IMR-90 (cell line): ENCODE results near the gene F2RL3. TPM values are rescaled to one million over a fixed set of nuclear protein-coding genes. Genes with fewer than 3 reads are reported as not detected.

Source experiments
- ATAC-seq: fragments of 200-7000 bp; cut with Tn5 transposase; 2 replicates; pipeline ENCODE4 v1.9.1; 2020; ENCODE audit warnings: low read depth, mild to moderate bottlenecking, moderate library complexity
- BruUV-seq: library from RNA; stranded (reverse); fragments of 400-500 nt; replicated peaks from 2 replicates; lab custom pipeline; 2021; lab: Mats Ljungman, UMichigan
- CTCF ChIA-PET: fragments of 300-600 bp; formaldehyde crosslinking; extraction: SDS; loops from one replicate; lab custom pipeline; 2021; ENCODE audit warnings: antibody characterized with exemption; lab: Yijun Ruan, JAX
- POLR2A ChIA-PET: fragments of 300-600 bp; sonication (Branson Sonifier 250); formaldehyde crosslinking; loops from one replicate; lab custom pipeline; 2022; ENCODE audit warnings: antibody characterized with exemption; ENCODE audit not compliant: unreplicated experiment; lab: Charles Lee
- DNase-seq: peaks from one replicate; pipeline ENCODE4 v3.0.0; 2013
- H2AFZ ChIP-seq: replicated peaks from 2 replicates; pipeline ENCODE3; 2013; ENCODE audit warnings: low read length, mild to moderate bottlenecking; ENCODE audit not compliant: poor library complexity
- H2AK5ac ChIP-seq: 2 replicates; pipeline ENCODE4 v1.6.1; 2013; ENCODE audit warnings: low read depth, low read length, inconsistent platforms
- H2AK9ac ChIP-seq: replicated peaks from 2 replicates; pipeline ENCODE3; 2013; ENCODE audit warnings: mild to moderate bottlenecking, low read depth, low read length, moderate library complexity; ENCODE audit not compliant: poor library complexity
- H2BK120ac ChIP-seq: 2 replicates; pipeline ENCODE4 v1.6.1; 2013; ENCODE audit warnings: low read depth, low read length, inconsistent platforms
- H2BK15ac ChIP-seq: 3 replicates; pipeline ENCODE4 v1.6.1; 2013; ENCODE audit warnings: low read depth, low read length, inconsistent platforms
- H2BK20ac ChIP-seq: 2 replicates; pipeline ENCODE4 v1.6.1; 2013; ENCODE audit warnings: low read depth, mild to moderate bottlenecking, inconsistent platforms, low read length, moderate library complexity
- H2BK5ac ChIP-seq: 2 replicates; pipeline ENCODE4 v1.6.1; 2013; ENCODE audit warnings: mild to moderate bottlenecking, low read depth, low read length, inconsistent platforms; ENCODE audit not compliant: poor library complexity, severe bottlenecking
- H3K14ac ChIP-seq: replicated peaks from 2 replicates; pipeline ENCODE4 v1.6.1; 2013; ENCODE audit warnings: low read depth, low read length, inconsistent platforms
- H3K18ac ChIP-seq: 2 replicates; pipeline ENCODE4 v1.6.1; 2013; ENCODE audit warnings: low read depth, low read length, control low read depth
- H3K23ac ChIP-seq: 2 replicates; pipeline ENCODE4 v1.6.1; 2013; ENCODE audit warnings: low read depth, low read length, inconsistent platforms
- H3K27ac ChIP-seq: 2 replicates; pipeline ENCODE4 v1.5.1; 2013; ENCODE audit warnings: mild to moderate bottlenecking, control low read depth, low read length; ENCODE audit not compliant: insufficient read depth
- H3K27me3 ChIP-seq: 2 replicates; pipeline ENCODE4 v1.6.1; 2013; ENCODE audit warnings: low read length; ENCODE audit not compliant: control insufficient read depth, insufficient read depth
- H3K36me3 ChIP-seq: 2 replicates; pipeline ENCODE4 v1.6.1; 2013; ENCODE audit warnings: low read length, mixed read lengths; ENCODE audit not compliant: control insufficient read depth, insufficient read depth
- H3K4ac ChIP-seq: 2 replicates; pipeline ENCODE4 v1.6.1; 2013; ENCODE audit warnings: low read depth, low read length, inconsistent platforms
- H3K4me1 ChIP-seq: 2 replicates; pipeline ENCODE4 v1.6.1; 2013; ENCODE audit warnings: low read length, mixed read lengths; ENCODE audit not compliant: control insufficient read depth, insufficient read depth
- H3K4me2 ChIP-seq: 2 replicates; pipeline ENCODE4 v1.6.1; 2013; ENCODE audit warnings: low read depth, mild to moderate bottlenecking, control low read depth, low read length, moderate library complexity
- H3K4me3 ChIP-seq: 2 replicates; pipeline ENCODE4 v1.5.1; 2013; ENCODE audit warnings: low read depth, mild to moderate bottlenecking, control low read depth, low read length, moderate library complexity; ENCODE audit not compliant: insufficient read depth
- H3K56ac ChIP-seq: 2 replicates; pipeline ENCODE4 v1.6.1; 2013; ENCODE audit warnings: low read length, inconsistent platforms; ENCODE audit not compliant: insufficient read depth; ENCODE audit errors: extremely low read depth
- H3K79me1 ChIP-seq, 2 experiments: 2 replicates each; pipeline ENCODE4 v1.6.1; 2013; ENCODE audit warnings: low read length in 2 of 2, inconsistent platforms in 1 of 2, low read depth in 1 of 2
- H3K9ac ChIP-seq: 2 replicates; pipeline ENCODE4 v1.6.1; 2013; ENCODE audit warnings: low read depth, low read length, control low read depth
- H3K9me1 ChIP-seq: 2 replicates; pipeline ENCODE4 v1.6.1; 2013; ENCODE audit warnings: low read length, inconsistent platforms; ENCODE audit not compliant: insufficient read depth
- H3K9me3 ChIP-seq: 2 replicates; pipeline ENCODE4 v1.6.1; 2013; ENCODE audit warnings: low read length; ENCODE audit not compliant: control insufficient read depth, insufficient read depth
- H4K20me1 ChIP-seq: 2 replicates; pipeline ENCODE4 v1.6.1; 2013; ENCODE audit warnings: low read length, inconsistent platforms; ENCODE audit not compliant: insufficient read depth
- H4K5ac ChIP-seq: 2 replicates; pipeline ENCODE4 v1.6.1; 2013; ENCODE audit warnings: mild to moderate bottlenecking, low read depth, low read length, control low read depth
- H4K8ac ChIP-seq, 2 experiments: 2 replicates each; pipeline ENCODE4 v1.6.1; 2013; ENCODE audit warnings: low read depth in 2 of 2, low read length in 2 of 2, control low read depth in 1 of 2, inconsistent platforms in 1 of 2
- H4K91ac ChIP-seq: 2 replicates; pipeline ENCODE4 v1.6.1; 2013; ENCODE audit warnings: low read depth, low read length, inconsistent platforms; ENCODE audit not compliant: insufficient read depth
- BHLHE40 ChIP-seq: fragments of 150-350 bp; IDR thresholded peaks from 2 replicates; pipeline ENCODE4 v1.6.1; 2016; ENCODE audit warnings: mild to moderate bottlenecking, low read depth, low read length
- CEBPB ChIP-seq: IDR thresholded peaks from 2 replicates; pipeline ENCODE4 v1.6.1; 2012; ENCODE audit warnings: low read depth, low read length, improper control_type of control experiment
- CHD1 ChIP-seq: IDR thresholded peaks from 2 replicates; pipeline ENCODE4 v1.6.1; 2012; ENCODE audit warnings: low read depth, low read length, improper control_type of control experiment
- FOS ChIP-seq: fragments of 150-350 bp; IDR thresholded peaks from 2 replicates; pipeline ENCODE4 v1.6.1; 2016; ENCODE audit warnings: low read depth, low read length
- MAFK ChIP-seq: IDR thresholded peaks from 2 replicates; pipeline ENCODE4 v1.6.1; 2012; ENCODE audit warnings: low read depth, low read length, improper control_type of control experiment
- MAZ ChIP-seq: IDR thresholded peaks from 2 replicates; pipeline ENCODE4 v1.6.1; 2012; ENCODE audit warnings: low read depth, mild to moderate bottlenecking, low read length, improper control_type of control experiment, moderate library complexity, borderline replicate concordance
- MXI1 ChIP-seq: IDR thresholded peaks from 2 replicates; pipeline ENCODE4 v1.6.1; 2012; ENCODE audit warnings: low read depth, mild to moderate bottlenecking, low read length, moderate library complexity, borderline replicate concordance
- NFE2L2 ChIP-seq: fragments of 150-350 bp; IDR thresholded peaks from 2 replicates; pipeline ENCODE4 v1.6.1; 2016; ENCODE audit warnings: low read depth, mild to moderate bottlenecking, low read length
- POLR2A ChIP-seq: IDR thresholded peaks from 2 replicates; pipeline ENCODE4 v1.6.1; 2012; ENCODE audit warnings: mild to moderate bottlenecking, low read depth, low read length
- RAD21 ChIP-seq: IDR thresholded peaks from 2 replicates; pipeline ENCODE4 v1.6.1; 2012; ENCODE audit warnings: low read length, improper control_type of control experiment
- RFX5 ChIP-seq: IDR thresholded peaks from 2 replicates; pipeline ENCODE4 v1.8.0; 2012; ENCODE audit warnings: low read depth, mild to moderate bottlenecking, low read length, moderate library complexity
- SMC3 ChIP-seq: fragments of 150-350 bp; IDR thresholded peaks from 2 replicates; pipeline ENCODE4 v1.6.1; 2016; ENCODE audit warnings: low read depth, mild to moderate bottlenecking, antibody characterized with exemption, low read length, moderate library complexity
- WGBS, 2 experiments: methylation state at CpG; one replicate each; pipeline versions ENCODE4 v1.1.5 to v1.1.7; 2013; ENCODE audit warnings: missing lambda C conversion rate in 2 of 2; ENCODE audit not compliant: insufficient read length in 1 of 2; ENCODE audit errors: extremely low coverage in 2 of 2; 5-methylcytosine and 5-hydroxymethylcytosine counted together
- dilution Hi-C: fragments of 300-500 bp; cut with HindIII; formaldehyde crosslinking; loops from one replicate; pipeline ENCODE4 v1.14.3; 2018; ENCODE audit warnings: low sequenced_read_pairs; ENCODE audit not compliant: unreplicated experiment
- in situ Hi-C: fragments of 300-500 bp; cut with MboI; formaldehyde crosslinking; loops from 3 replicates; pipeline ENCODE4 v1.14.3; 2019; ENCODE audit warnings: low sequenced_read_pairs, inconsistent platforms, mixed read lengths
- intact Hi-C: fragments of 100-400 bp; cut with micrococcal nuclease; formaldehyde crosslinking; loops from 2 replicates; pipeline ENCODE4 v1.10.0; 2022
- polyA plus RNA-seq, 3 experiments: library from polyadenylated mRNA; depleted of rRNA; stranded (reverse); fragments of >200 nt; gene quantifications; 2 replicates each; pipeline ENCODE4 v1.2.3, GENCODE V29; 2012; ENCODE audit warnings: low replicate concordance in 1 of 3
- total RNA-seq: library from RNA; depleted of rRNA; stranded (reverse); fragments of >200 nt; gene quantifications from 2 replicates; pipeline ENCODE4 v1.2.3, GENCODE V29; 2012
- TF ChIP-seq, protein P1 (sequence below): conservative IDR thresholded peaks from 2 replicates; pipeline ENCODE4 v1.5.1; 2012; ENCODE audit warnings: mild to moderate bottlenecking, low read depth, low read length, improper control_type of control experiment
- TF ChIP-seq, protein P2 (sequence below): fragments of 150-350 bp; IDR thresholded peaks from 2 replicates; pipeline ENCODE4 v1.6.1; 2017; ENCODE audit warnings: mild to moderate bottlenecking, antibody characterized with exemption, low read length, low read depth

Gene F2RL3
- total and polyA plus RNA-seq, 2 of the 4 experiments (the other 2 are of a cell fraction), result 0.03 TPM; not detected in 1

DNA sequence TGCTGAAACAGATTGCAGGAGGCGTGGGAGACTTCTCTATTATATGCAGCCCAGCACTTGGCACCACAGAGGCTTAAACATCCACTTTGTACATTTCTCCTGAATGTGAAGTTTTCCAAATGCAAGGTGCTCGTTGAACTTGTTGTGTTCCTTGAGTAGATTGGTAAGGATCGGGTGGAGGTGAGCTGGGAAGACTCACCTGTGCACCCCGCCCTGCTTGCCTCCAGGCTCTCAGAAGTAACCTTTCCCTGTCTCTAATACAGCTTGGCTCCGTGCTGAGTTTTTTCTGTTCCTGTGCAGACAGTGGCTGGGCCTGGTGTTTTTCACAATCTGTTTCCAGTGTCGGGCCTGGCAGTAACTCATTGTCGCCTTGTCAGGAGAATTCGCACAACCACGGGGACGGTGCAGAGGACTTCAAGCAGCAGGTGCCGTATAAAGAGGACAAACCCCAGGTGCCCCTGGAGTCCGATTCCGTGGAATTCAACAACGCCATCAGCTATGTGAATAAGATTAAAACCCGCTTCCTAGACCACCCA, 47.3 kb upstream of the F2RL3 start:
- Histone ChIP-seq H3K9me3 (no peaks in the 10 kb centered on the region), H3K9me1 (peaks cover 15% of the 10 kb centered on the region; the same call in 1 of the 2 replicates), H4K8ac (no peak overlapping the region), H2AFZ (no peak overlapping the region), H4K20me1 (peaks cover 28% of the 10 kb centered on the region), H2BK120ac (no peak overlapping the region), H3K36me3 (peaks cover 76% of the 10 kb centered on the region), H4K91ac (no peak overlapping the region), H2AK5ac (no peak overlapping the region), H3K56ac (no peak overlapping the region), H2AK9ac (no peak overlapping the region), H3K27ac (no peak overlapping the region), H4K5ac (no peak overlapping the region), H3K9ac (no peak overlapping the region), H2BK5ac (no peak overlapping the region), H3K4me2 (no peak overlapping the region), H3K79me1 (peaks cover 32 to 79% of the 10 kb centered on the region in 2 experiments), H2BK20ac (no peak overlapping the region), H3K14ac (no peak overlapping the region), H3K27me3 (no peaks in the 10 kb centered on the region), H3K18ac (no peak overlapping the region), H3K4me3 (no peak overlapping the region), H3K4ac (no peak overlapping the region), H3K23ac (no peak overlapping the region), H3K4me1 (no peaks in the 10 kb centered on the region), H2BK15ac (no peak overlapping the region)
- POLR2A ChIA-PET, result no interaction called here
- no peak for ATAC-seq
- WGBS, 2 experiments, result 83% methylated on average over 3 of the region's 15 CpGs; no CpG with 5 or more reads in 1 of the 2 experiments
- intact Hi-C loops (no loop called here), dilution Hi-C loops (no loop called here), in situ Hi-C loops (no loop called here)
- TF ChIP-seq, protein P1, sequence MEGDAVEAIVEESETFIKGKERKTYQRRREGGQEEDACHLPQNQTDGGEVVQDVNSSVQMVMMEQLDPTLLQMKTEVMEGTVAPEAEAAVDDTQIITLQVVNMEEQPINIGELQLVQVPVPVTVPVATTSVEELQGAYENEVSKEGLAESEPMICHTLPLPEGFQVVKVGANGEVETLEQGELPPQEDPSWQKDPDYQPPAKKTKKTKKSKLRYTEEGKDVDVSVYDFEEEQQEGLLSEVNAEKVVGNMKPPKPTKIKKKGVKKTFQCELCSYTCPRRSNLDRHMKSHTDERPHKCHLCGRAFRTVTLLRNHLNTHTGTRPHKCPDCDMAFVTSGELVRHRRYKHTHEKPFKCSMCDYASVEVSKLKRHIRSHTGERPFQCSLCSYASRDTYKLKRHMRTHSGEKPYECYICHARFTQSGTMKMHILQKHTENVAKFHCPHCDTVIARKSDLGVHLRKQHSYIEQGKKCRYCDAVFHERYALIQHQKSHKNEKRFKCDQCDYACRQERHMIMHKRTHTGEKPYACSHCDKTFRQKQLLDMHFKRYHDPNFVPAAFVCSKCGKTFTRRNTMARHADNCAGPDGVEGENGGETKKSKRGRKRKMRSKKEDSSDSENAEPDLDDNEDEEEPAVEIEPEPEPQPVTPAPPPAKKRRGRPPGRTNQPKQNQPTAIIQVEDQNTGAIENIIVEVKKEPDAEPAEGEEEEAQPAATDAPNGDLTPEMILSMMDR, result no peak
- TF ChIP-seq FOS (no peak), POLR2A (no peak), SMC3 (no peak), RFX5 (no peak), RAD21 (no peak), MAFK (no peak), CEBPB (no peak), MXI1 (no peak), CHD1 (no peak), MAZ (no peak), NFE2L2 (no peak), BHLHE40 (no peak)
- TF ChIP-seq, protein P2, sequence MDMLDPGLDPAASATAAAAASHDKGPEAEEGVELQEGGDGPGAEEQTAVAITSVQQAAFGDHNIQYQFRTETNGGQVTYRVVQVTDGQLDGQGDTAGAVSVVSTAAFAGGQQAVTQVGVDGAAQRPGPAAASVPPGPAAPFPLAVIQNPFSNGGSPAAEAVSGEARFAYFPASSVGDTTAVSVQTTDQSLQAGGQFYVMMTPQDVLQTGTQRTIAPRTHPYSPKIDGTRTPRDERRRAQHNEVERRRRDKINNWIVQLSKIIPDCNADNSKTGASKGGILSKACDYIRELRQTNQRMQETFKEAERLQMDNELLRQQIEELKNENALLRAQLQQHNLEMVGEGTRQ, result no peak
- DNase-seq, result no peak
- BruUV-seq, result no TSS peak
- CTCF ChIA-PET, result no interaction called here
